Vagina (tissue), 2 donors: ENCODE results near the gene MYO18A.

ENCODE experiments used
- POLR2A ChIP-seq, 2 donors: fragments of 450-650 bp; IDR thresholded peaks; one replicate each; pipeline ENCODE4 v1.6.1; 2017; ENCODE audit warnings: antibody characterized with exemption in 2 of 2, mild to moderate bottlenecking in 2 of 2, moderate library complexity in 2 of 2
- POLR2AphosphoS5 ChIP-seq, 2 donors: sonication (generic); formaldehyde crosslinking; IDR thresholded peaks; one replicate each; pipeline ENCODE4 v1.9.0; 2017; ENCODE audit warnings: antibody characterized with exemption in 2 of 2, mild to moderate bottlenecking in 2 of 2, low read depth in 1 of 2; ENCODE audit not compliant: insufficient read depth in 1 of 2
- TF ChIP-seq, protein P1 (sequence below), 3 experiments: fragments of 450-650 bp in 2 of 3; fragments of 200-600 bp in 1 of 3; sonication (generic) in 1 of 3; IDR thresholded peaks; one replicate each; pipeline ENCODE4 v1.5.1; 2017 to 2019; ENCODE audit warnings: antibody characterized with exemption in 3 of 3, mild to moderate bottlenecking in 2 of 3, moderate library complexity in 2 of 3

DNA sequence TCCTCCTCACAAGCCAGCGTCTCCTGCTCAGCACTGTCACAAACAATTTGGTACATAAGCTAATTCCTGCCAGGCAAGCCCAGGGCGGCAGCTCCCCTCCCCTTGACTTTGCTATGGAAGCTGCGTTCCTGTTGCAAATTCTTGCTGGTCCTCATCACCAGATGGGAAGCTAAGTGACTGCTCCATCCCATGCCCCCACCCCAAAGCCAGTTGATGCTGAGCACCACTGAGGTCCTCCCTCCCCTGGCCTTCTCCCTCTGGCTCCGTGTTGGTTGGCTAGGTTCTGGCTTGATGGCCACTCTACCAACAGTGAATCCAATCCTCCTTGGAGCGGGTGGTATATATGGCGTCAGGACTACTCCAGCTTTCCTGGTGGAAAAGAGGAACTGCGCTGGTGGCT is 102.9 kb downstream of the MYO18A start:
- TF ChIP-seq POLR2A (IDR thresholded peaks at IDR 0.05) (no peak), POLR2AphosphoS5 (IDR thresholded peaks at IDR 0.05; ENCODE audit: insufficient read depth in 1 of 2, low read depth in 1 of 2) (no peak)
- TF ChIP-seq, protein P1, sequence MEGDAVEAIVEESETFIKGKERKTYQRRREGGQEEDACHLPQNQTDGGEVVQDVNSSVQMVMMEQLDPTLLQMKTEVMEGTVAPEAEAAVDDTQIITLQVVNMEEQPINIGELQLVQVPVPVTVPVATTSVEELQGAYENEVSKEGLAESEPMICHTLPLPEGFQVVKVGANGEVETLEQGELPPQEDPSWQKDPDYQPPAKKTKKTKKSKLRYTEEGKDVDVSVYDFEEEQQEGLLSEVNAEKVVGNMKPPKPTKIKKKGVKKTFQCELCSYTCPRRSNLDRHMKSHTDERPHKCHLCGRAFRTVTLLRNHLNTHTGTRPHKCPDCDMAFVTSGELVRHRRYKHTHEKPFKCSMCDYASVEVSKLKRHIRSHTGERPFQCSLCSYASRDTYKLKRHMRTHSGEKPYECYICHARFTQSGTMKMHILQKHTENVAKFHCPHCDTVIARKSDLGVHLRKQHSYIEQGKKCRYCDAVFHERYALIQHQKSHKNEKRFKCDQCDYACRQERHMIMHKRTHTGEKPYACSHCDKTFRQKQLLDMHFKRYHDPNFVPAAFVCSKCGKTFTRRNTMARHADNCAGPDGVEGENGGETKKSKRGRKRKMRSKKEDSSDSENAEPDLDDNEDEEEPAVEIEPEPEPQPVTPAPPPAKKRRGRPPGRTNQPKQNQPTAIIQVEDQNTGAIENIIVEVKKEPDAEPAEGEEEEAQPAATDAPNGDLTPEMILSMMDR (IDR thresholded peaks at IDR 0.05), result no peak
